ENCODE data around the gene ZBP1.

Gene ZBP1, protein sequence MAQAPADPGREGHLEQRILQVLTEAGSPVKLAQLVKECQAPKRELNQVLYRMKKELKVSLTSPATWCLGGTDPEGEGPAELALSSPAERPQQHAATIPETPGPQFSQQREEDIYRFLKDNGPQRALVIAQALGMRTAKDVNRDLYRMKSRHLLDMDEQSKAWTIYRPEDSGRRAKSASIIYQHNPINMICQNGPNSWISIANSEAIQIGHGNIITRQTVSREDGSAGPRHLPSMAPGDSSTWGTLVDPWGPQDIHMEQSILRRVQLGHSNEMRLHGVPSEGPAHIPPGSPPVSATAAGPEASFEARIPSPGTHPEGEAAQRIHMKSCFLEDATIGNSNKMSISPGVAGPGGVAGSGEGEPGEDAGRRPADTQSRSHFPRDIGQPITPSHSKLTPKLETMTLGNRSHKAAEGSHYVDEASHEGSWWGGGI

DNA sequence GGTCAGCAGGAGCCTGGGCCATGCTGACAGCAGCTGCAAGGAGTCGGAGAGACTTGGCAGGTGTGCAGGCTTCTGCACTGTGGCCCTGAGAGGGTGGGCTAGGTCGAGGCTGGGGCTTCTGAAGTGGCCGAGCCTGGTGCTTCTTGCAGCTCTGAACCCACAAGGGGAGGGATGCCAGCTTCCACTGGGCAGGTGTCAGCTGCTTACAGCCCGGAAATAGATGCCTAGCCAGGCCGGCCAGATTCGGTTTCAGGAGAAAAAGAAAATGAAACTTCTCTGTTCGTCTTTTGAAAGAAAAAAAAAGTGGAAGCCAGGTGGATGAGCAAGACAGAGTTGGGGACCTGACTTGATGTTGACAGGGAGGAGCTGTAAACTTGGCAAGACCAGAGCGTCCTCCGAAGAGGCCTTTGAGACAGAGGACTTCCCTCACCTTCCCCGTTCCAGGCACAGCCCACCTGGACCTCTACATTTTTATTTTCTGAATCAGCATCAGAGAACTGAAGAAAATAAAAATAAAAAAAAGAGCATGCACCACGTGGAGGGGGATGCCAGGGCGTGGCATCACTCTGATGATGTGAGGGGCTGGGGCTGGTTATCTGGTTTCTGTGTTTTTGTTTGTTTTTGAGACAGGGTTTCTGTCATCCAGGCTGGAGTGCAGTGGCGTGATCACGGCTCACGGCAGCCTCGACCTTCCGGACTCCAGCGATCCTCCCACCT is at the start of gene ZBP1:
Gene ZBP1, minus strand, starts transcription at position 153 of the 717 bp plus-strand sequence. Its CDS starts 131 bp downstream, at position 22.
- FAIRE-seq: no peak
- no peak for DNase-seq (ENCODE audit: low spot score)

DNA sequence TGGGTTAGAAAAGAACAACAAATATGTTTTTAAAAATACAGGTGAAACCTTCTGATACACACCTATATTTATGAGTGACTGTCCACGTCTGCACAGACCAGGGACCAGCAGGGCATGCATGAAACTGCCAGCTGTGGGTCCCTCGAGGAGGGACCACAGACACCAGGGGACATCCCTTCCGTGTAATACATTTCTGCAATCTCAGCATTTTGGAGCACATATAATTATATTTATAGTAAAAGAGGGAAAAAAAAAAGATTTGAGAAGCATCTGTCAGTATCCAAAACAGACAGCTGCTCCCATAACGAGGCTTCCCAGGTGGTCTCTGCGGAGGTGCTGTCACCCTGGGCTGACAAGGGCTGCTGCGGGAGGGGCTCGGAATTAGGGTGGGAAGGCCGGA is 49.4 kb upstream of the ZBP1 start:
- no peak for FAIRE-seq
- DNase-seq (ENCODE audit: low spot score): no peak

DNA sequence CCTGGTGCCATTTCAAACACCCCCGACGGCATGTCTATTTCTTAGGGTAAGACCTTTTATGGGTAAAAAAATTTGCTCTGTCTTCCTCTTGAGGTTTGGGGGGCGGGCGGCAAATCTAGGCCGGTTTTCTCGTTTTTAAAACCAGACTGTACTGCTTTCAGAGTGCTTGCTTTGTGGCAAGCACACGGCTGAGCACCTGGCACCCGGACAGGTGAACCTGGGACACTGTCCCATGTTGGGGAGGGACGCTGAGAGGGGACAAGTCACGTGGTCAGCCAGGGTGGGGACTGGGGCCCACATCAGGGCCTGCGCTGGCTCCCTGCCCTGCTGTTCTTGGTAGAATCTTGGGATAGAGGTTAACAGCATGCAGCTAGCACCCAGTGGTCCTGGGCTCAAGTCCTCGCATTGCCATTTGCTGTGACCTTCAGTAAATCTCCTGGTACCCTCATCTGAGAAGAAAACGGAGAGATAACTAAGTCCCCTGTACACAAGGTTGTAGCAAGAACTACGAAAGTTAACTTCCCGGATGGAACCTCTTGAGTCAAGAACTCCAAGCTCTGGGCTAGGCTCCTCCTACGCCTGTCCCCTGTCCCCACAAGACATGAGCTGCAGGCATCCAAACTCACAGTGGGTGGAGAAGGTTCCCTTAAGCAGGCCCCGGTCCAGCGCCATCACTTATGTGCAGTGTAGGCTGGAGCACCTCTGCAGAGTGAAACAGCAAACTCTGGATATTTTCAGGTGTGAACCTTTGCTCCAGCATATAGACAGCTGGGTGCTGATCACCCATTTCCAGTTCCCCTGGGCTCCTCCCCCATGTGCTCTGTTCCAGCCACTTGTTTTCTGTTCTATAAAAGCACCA is 47.9 kb upstream of the ZBP1 start:
- FAIRE-seq (no peak), DNase-seq (ENCODE audit: low spot score) (no peak)

DNA sequence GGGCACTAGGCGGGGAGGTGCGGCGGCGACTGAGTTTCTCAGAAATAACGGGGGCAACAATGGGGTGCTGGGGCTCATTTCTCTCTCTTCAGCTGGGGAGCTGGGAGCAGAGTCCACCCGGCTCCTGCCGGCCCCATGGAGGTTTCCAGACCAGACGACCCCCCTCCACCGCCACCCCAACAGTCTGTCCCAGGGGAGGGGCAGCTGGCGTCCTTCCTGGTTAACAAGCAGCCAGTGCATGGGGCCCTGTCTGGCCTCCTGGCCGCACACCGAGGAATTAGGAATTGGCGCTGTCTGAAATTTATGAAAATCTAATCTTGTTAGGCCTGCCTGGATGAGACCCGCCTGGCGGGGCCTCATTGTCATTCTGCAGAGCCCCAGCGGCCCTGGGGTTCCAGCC is 47.2 kb upstream of the ZBP1 start:
- DNase-seq (ENCODE audit: low spot score): no peak
- no peak for FAIRE-seq

DNA sequence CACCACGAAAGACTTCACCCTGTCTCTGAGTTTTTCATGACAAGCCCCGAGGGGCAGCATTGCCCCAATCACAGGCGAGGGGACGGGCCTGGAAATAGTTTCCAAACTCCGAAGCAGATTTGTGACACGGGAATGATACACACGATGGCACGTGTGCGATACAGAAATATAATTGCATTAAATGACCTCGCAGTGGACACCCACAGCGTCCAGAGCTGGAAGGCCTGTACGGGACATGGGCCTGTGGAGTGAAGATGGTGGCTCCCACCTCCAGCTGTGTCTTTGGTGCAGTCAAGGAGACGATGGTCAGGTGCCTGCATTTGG is 46.6 kb upstream of the ZBP1 start:
- no peak for DNase-seq (ENCODE audit: low spot score)
- FAIRE-seq: no peak

DNA sequence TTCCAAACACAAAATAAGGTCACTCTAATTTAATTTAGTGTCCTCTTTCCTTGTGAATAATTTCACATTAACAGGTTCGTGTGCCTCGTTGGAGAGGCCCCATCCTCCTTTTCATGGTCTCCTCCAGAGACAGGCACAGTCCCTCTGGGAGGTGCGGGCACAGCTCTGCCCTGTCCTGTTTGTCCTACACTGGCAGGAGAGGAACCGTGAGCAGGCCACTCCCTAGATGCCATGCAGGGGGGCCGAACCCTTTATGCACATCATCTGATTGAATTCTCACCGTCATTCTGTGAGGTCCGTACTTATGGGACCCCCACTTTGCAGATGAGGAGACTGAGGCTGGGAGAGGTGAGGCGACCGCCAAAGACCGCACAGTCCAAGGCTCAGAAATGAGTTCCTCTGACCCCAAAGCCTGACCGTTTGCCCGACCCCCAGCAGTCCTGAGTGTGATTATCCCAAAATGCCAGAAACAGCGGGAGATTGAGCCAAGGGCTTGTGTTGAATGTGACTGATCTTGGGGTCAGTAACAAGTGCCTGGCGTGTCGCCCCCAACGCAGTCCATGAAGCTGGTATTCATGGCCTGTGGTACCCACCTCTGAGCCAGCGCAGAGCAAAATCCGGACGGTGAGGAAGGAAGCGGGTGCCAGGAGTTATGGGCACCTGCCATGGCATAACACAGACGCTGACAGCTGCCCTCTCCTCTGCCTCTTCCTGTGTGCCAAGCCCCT is 46.0 kb upstream of the ZBP1 start:
- FAIRE-seq: peak; percentile 13
- no peak for DNase-seq (ENCODE audit: low spot score)

DNA sequence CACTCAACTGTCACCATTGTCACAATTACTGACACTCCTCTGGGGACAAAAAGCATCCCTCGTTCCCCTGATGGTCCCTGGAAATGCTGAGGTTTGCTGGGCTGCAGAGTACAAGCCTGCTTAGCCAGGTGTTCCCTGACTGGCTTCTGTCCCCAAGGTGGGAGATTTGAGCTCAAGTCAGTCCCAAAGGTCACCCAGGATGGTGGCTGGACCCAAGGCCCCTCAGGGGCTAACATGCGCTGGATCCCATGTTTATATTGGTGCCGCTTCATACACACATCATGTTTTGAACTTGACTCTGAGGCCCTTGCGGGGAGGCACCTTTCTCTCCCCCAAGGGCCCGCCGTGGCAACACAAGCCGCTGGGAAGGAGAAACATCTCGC is 45.4 kb upstream of the ZBP1 start:
- FAIRE-seq (peak; percentile 5), DNase-seq (ENCODE audit: low spot score) (no peak)

DNA sequence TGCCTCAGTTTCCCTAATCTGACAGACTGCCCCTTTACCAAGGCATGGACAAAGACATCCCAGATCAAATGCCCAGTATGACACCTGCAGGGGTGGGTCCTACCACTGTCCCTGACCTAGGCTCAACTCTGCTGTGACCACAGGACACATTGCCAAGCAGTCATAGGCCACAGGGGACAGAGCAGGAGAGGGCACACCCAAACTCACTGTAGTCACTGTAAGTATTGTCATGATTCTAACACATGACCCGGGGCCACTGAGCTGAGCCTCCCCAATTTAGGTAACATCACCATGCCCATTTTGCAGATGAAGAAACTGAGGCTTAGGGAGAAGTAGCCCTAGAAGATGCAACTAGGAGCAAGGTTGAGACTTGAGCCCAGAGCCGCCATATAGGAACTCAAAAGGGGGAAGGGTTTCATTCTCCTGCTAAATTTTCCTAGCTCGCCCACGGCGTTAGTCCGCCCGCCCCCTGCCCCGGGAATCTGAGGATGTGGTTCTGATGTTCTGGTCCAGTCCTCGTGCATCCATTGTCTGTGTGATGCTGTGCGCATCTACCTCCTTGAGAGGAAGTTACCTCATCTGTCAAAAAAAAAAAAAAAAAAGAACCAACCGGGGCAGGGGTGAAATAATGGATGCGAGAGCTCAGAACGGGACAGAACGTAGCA is 44.8 kb upstream of the ZBP1 start:
- DNase-seq (ENCODE audit: low spot score) (no peak), FAIRE-seq (peak; percentile 13)

DNA sequence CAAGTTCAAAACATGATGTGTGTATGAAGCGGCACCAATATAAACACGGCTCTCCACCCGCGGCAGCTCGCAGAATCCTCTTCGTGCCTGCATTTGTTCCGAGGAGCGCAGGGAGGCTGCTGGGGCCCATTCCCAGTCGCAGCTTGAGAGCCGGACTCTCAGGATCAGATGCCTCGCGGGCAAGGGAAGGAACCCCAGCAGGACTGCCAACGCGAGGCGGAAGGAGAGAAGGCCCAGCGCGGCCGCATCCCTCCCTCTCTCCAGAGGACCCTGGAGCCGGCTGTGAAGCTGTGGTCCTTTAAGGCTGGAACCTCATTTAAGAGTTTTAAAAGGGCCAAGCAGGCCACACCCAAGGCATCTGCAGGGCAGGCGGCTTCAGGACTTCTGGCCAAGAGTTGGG is 44.2 kb upstream of the ZBP1 start:
- FAIRE-seq: no peak
- DNase-seq (ENCODE audit: low spot score): no peak

DNA sequence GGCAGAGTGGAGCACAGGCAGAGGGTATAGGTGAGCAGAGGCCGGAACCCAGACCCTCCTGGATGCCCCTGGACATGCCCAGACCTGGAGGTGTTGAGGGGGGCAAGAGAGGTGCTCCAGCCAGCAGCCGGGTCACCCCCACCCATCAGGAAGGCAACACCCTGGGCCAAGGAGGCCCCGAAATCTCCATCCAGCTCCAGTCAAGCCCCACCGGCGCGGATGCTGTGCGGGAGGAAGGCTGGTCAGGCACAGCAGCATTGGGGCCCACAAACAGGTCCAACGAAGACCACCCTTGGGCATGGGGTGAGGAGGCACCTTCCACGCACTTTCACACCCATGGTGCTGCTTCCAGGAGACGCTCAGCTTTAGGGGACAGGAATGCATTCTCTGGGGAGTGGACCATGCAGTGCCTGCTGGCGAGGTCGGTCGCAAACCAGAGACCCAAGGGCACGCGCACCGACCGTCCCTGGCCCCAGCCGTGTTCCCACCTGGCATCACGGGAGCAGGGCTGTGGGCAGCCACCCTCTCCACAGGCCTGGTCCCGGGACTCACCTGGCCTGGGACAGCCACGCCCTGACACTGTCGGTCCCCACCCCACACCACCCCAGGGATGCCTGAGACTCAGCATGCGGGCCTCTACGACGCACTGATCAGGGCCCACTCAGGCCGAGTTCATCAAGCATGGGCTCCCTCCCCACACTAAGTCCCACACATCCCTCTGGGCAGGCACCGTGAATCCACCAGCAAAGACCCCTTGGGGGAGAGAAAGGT is 43.6 kb upstream of the ZBP1 start:
- FAIRE-seq (peak; percentile 46), DNase-seq (ENCODE audit: low spot score) (no peak)

DNA sequence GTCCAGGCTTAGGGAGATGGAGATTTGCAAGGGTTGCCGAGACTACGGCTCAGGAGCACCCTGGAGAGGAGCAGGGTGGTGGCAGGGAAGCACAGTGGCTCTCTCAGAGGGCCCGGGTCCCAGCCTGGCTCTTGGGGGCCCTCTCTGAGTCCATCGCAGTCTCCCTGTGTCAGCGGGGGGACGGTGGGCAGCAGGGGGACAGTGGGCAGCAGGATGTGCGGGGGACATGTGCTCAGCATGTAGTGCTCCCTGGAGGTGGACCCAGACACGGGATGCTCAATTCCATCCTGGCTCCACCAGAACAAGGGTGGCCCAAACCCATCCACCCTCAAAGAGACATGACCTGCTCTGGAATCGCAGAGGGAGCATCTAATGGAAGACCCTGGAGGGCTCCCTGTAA is 43.0 kb upstream of the ZBP1 start:
- DNase-seq (ENCODE audit: low spot score): no peak
- FAIRE-seq: no peak

DNA sequence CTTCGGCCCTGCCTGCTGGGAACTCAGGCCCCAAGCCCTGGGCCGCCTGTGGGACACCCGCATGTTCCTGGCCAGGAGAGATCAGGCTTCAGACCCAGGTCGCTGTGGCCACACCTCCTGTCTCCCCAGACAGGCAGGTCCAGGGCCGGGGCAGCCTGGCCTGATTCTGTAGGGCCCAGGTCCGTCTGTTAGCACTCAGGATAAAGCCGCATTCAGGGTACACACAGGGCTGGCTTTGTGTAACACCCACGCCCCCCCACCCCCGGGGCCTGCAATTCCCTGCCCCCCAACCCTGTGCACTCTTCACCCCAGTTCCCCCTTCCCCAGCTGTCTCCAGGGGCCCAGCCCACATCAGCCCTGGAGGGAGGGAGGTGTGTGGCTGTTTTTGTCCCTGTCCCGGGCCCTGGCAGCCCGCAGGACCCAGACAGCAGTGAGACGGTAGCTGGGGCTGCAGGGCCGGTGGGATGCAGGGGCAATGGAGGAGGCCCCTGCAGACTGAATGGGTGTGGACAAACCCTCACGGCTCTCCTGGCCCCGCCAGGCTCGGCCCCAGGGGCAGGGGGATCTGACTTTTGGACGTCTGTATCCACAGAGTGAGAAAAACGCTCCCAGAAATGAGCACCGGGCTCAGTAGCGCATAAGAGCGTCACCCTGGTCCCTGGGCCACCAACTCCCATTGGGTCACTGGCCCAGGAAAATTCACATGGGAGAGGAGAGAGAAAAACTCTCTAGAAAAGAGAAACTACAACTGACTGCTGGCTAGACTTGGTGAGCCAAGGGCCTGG is 42.4 kb upstream of the ZBP1 start:
- DNase-seq (ENCODE audit: low spot score) (no peak), FAIRE-seq (no peak)

DNA sequence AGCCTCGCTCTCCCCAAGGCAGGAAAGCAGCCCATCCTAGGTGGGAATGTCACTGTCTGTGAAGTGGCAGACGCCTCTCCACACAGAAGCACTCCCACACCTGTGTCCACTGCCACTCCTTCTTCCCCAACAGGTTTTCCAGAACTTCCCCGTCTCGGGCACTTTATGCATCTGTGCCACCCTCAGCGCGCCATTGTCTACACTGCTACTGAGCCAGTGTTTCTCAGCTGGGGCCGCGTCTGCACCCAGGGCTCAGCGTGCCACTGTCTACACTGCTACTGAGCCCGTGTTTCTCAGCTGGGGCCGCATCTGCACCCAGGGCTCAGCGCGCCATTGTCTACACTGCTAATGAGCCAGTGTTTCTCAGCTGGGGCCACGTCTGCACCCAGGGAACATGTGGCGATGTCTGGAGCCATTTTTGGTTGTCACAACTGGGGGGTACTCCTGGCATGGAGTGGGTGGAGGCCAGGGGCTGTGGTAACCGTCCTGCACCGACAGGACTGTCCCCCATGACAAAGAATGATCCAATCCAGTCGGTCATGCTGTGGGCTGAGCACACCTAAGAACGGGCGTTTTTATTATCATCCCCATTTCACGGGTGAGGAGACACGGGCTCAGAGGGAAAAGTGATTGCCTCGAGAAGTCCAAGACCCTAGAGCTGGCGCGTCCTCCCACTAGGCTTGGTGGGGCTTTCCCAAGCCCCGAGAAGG is 41.7 kb upstream of the ZBP1 start:
- peak; percentile 84 for FAIRE-seq
- no peak for DNase-seq (ENCODE audit: low spot score)

DNA sequence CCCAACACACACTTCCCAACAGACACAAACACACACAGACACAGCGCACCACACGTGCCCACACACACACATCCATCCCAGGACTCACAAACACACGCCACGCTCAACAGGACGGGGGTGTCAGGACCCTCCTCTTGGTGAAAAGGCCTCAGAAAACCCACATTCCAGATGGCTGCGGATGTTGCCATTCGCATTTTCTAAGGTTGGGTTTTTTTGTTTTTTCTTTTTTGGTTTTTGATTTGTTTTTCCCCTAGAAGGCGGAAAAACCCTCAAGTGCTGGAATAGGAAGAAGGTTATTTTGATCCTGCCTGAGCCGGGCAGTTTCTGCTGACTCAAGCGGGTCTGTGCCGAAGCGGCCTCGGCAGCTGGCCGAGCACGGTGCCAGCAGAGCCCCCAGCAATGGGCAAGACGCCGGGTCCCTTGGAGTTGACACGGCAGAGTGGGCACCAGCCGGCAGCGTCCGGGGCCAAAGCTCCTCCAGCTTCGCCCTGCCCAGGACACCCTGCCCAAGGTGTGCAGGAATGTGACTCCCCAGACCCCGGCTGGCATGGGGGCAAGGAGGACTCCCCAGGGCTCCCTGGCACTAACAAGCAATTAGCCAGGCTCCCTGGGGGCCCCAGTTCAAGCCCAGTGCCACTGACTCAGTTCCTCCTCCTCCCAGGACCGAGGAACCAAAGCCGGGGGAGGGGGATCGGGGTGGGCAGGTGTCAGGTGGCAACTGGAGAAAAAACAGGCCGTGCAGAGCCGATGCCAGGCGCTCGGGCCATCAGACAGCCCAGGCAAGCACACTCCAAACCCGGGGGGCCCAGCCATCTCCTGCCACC is 40.9 kb upstream of the ZBP1 start:
- DNase-seq (ENCODE audit: low spot score): no peak
- FAIRE-seq: no peak

DNA sequence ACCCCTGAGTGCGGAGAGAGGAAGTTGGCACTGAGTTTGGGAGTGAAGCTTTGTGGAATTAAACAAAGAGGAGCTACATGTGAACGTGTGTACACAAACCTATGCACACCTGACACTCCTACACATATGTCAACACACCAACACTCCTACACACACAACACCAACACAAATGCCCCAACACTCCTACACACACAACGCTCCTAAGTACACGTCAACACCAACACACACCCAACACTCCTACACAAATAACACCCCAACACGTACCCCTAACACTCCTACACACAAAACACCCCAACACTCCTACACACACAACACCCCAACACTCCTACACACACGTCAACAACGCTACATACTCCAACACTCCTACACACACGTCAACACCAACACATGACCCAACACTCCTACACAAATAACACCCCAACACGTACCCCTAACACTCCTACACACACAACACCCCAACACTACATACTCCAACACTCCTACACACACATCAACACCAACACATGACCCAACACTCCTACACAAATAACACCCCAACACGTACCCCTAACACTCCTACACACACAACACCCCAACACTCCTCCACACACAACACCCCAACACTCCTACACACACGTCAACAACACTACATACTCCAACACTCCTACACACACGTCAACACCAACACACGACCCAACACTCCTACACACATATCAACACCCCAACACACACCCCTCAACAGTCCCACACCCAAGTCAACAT is 40.1 kb upstream of the ZBP1 start:
- DNase-seq (ENCODE audit: low spot score) (no peak), FAIRE-seq (peak; percentile 99)

DNA sequence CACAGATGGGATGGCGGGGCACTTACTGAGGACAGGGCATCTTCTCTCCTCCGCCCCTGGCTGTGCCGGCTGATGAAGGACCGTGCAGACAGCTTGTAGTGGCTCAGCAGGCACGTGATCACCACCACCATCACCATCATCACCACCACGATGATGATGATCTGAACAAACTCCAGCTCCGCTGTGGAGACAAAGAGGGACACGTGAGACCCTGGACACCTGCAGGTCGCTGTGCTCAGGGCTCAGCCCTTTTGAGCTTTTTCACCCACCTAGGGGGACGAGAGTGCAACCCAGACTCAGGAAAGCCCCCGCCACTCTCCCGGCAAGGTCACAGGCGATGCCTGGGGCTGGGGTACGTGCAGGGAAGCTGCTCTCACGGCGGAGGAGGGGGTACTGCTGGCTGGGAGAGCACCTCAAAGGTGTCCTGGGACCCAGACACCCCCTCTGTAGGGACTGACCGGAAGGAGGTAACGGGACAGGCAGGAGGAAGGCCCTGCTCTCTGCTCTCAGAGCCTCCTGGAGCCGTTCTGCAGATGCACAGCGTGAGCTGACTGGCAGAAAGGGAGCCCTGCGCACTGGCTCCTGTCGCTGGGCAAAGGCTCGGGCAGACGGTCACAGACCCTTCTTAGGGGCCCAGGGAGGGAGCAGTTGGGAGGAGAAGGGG is 39.4 kb upstream of the ZBP1 start:
- FAIRE-seq: peak; percentile 90
- DNase-seq (ENCODE audit: low spot score): no peak
